Tibial nerve (tissue), 4 donors: ENCODE data around the gene CAMK1D. TPM values are rescaled to one million over a fixed set of nuclear protein-coding genes. Genes with fewer than 3 reads are reported as not detected.

Source experiments
- DNase-seq, 2 donors: peaks; one replicate each; pipeline ENCODE4 v3.0.0-alpha.2; 2019; ENCODE audit warnings: low spot score in 2 of 2
- H3K27ac ChIP-seq, 4 donors: fragments of 200-600 bp; sonication (generic) in 3 of 4; one replicate each; pipeline ENCODE4 v1.5.1; 2017 to 2019; ENCODE audit warnings: mild to moderate bottlenecking in 1 of 4
- H3K27me3 ChIP-seq, 2 donors: fragments of 200-600 bp; sonication (generic) in 1 of 2; one replicate each; pipeline versions ENCODE4 v1.5.1 to v1.6.0; 2017 to 2019
- H3K36me3 ChIP-seq, 3 donors: fragments of 200-600 bp; sonication (generic); one replicate each; pipeline ENCODE4 v1.5.1; 2018 to 2019
- H3K4me1 ChIP-seq, 4 donors: fragments of 200-600 bp; sonication (generic) in 3 of 4; one replicate each; pipeline ENCODE4 v1.5.1; 2017 to 2019
- H3K4me3 ChIP-seq, 4 donors: fragments of 200-600 bp; sonication (generic) in 3 of 4; one replicate each; pipeline ENCODE4 v1.5.1; 2017 to 2019; ENCODE audit warnings: mild to moderate bottlenecking in 1 of 4, moderate library complexity in 1 of 4
- H3K9me3 ChIP-seq, 4 donors: fragments of 200-600 bp; sonication (generic) in 3 of 4; one replicate each; pipeline ENCODE4 v1.5.1; 2017 to 2019
- EP300 ChIP-seq, 2 donors: sonication (generic); formaldehyde crosslinking; IDR thresholded peaks; one replicate each; pipeline ENCODE4 v1.6.1; 2017; ENCODE audit warnings: antibody characterized with exemption in 2 of 2, mild to moderate bottlenecking in 1 of 2
- POLR2A ChIP-seq, 2 donors: fragments of 450-650 bp; IDR thresholded peaks; one replicate each; pipeline ENCODE4 v1.6.1; 2017; ENCODE audit warnings: antibody characterized with exemption in 2 of 2, mild to moderate bottlenecking in 2 of 2, moderate library complexity in 2 of 2
- WGBS, 2 donors: methylation state at CpG; one replicate each; pipeline ENCODE4 v1.1.5; 2018; 5-methylcytosine and 5-hydroxymethylcytosine counted together
- total RNA-seq, 4 donors: library from RNA; depleted of rRNA; stranded (reverse); fragments of >200 nt; gene quantifications; one replicate each; pipeline ENCODE4 v1.1.0, GENCODE V29; 2016
- TF ChIP-seq, protein P1 (sequence below), 5 experiments: fragments of 200-600 bp in 3 of 5; fragments of 450-650 bp in 2 of 5; sonication (generic) in 3 of 5; IDR thresholded peaks; one replicate each; pipeline ENCODE4 v1.5.1; 2016 to 2019; ENCODE audit warnings: antibody characterized with exemption in 5 of 5, mild to moderate bottlenecking in 3 of 5, moderate library complexity in 2 of 5

CAMK1D gene
- total RNA-seq, 4 donors from 2014 or later = 6.9 to 20.5 (median 17.2) TPM

DNA sequence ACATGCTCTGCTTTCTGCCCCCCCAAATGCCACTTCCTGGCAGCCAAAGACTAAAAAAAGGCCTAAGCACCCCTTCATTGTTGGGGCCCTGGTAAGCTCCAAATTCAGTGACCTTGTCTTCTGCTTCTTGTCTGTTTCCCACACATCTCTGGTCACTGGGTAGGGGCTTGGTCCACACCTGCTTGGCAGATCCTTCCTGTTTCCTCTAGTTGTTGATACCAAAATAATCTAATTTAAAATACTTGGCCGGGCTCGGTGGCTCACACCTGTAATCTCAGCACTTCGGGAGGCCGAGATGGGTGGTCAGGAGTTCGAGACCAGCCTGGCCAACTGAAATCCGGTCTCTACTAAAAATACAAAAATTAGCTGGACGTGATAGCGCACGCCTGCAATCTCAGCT is 130.6 kb downstream of the CAMK1D start:
- Histone ChIP-seq H3K27me3 (no peaks in the 10 kb centered on the region), H3K27ac (no peak overlapping the region), H3K9me3 (no peaks in the 10 kb centered on the region), H3K4me1 (peaks cover 0 to 3% (median 0%) of the 10 kb centered on the region in 4 donors), H3K4me3 (no peak overlapping the region), H3K36me3 (no peaks in the 10 kb centered on the region)
- DNase-seq = no peak
- 90 to 94% methylated on average over 9 of the region's 9 CpGs for WGBS, 2 donors
- TF ChIP-seq, protein P1, sequence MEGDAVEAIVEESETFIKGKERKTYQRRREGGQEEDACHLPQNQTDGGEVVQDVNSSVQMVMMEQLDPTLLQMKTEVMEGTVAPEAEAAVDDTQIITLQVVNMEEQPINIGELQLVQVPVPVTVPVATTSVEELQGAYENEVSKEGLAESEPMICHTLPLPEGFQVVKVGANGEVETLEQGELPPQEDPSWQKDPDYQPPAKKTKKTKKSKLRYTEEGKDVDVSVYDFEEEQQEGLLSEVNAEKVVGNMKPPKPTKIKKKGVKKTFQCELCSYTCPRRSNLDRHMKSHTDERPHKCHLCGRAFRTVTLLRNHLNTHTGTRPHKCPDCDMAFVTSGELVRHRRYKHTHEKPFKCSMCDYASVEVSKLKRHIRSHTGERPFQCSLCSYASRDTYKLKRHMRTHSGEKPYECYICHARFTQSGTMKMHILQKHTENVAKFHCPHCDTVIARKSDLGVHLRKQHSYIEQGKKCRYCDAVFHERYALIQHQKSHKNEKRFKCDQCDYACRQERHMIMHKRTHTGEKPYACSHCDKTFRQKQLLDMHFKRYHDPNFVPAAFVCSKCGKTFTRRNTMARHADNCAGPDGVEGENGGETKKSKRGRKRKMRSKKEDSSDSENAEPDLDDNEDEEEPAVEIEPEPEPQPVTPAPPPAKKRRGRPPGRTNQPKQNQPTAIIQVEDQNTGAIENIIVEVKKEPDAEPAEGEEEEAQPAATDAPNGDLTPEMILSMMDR (IDR thresholded peaks at IDR 0.05) = no peak

DNA sequence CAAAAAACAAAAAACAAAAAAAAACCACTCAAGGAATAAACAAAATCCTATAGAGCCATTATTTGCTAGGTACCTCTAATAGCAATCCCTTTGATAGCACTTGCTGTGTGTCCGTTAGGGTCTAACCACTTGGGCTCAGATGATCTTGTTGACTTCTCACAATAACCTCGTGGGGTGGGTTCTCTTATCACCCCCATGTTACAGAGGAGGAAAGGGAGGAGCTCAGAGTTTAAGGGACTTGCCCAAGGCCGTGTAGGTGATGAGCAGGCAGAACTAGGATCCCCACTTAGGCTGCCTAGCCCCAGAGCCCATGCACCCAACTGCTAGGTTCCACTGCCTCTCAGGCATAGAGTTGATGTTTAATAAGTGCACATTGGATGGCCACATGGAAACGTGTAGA is 131.1 kb downstream of the CAMK1D start:
- no peaks in the 10 kb centered on the region for H3K36me3 ChIP-seq
- peaks cover 0 to 3% (median 0%) of the 10 kb centered on the region in 4 donors for H3K4me1 ChIP-seq
- H3K27ac ChIP-seq = no peak overlapping the region
- TF ChIP-seq, protein P1 (IDR thresholded peaks at IDR 0.05) = no peak
- TF ChIP-seq POLR2A (IDR thresholded peaks at IDR 0.05) = no peak
- no peak for TF ChIP-seq EP300 (IDR thresholded peaks at IDR 0.05)
- no peak for DNase-seq
- WGBS, 2 donors = 81 to 90% methylated on average over 4 of the region's 4 CpGs
- H3K4me3 ChIP-seq = no peak overlapping the region
- no peaks in the 10 kb centered on the region for H3K9me3 ChIP-seq
- H3K27me3 ChIP-seq = no peaks in the 10 kb centered on the region

DNA sequence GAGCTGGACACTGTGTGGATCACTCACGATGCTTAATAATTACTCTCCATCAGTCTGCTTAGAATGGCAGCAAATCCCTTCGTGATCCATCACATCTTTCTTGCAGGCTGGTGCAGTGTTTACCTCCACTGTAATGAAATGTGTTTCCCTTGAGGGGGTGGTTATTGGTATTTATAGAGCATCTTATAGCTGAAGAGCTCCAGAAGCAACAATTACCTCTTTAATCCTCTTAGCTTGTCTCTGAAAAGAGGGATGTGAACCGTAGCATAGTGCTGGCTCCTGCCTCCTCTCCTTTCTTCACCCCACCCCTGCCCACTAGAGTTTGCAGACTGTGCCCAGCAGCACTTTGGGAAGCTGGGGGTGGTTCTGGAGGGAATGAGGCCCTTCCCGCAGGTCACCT is 132.6 kb downstream of the CAMK1D start:
- H3K27me3 ChIP-seq = no peaks in the 10 kb centered on the region
- TF ChIP-seq EP300 (IDR thresholded peaks at IDR 0.05) (no peak), POLR2A (IDR thresholded peaks at IDR 0.05) (no peak)
- TF ChIP-seq, protein P1 (IDR thresholded peaks at IDR 0.05) = no peak
- DNase-seq = no peak
- peaks cover 0 to 3% (median 0%) of the 10 kb centered on the region in 4 donors for H3K4me1 ChIP-seq
- WGBS, 2 donors = 59% methylated on average over 4 of the region's 4 CpGs
- H3K4me3 ChIP-seq = no peak overlapping the region
- H3K27ac ChIP-seq = no peak overlapping the region
- no peaks in the 10 kb centered on the region for H3K9me3 ChIP-seq
- H3K36me3 ChIP-seq = no peaks in the 10 kb centered on the region

DNA sequence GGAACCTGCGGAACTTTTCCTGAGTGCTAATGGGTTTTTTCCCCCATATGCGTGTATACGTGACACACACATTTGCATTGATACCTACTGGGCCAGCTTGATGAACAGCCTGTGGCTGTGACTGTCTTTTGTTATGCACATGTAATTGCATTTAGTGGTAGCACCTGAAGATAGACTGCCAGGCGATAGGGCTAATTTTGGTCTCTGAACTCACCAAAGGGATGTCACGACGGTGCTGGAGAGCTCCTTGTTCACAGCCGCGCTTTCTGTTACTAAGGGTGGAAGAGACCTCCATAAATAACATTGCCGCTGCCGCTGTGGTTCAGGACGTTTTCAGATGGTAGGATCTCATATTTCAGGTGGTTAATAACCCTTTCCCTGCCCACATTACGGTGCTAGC is 133.2 kb downstream of the CAMK1D start:
- Histone ChIP-seq H3K9me3 (no peaks in the 10 kb centered on the region), H3K27ac (no peak overlapping the region), H3K4me3 (no peak overlapping the region), H3K27me3 (no peaks in the 10 kb centered on the region), H3K36me3 (no peaks in the 10 kb centered on the region), H3K4me1 (peaks cover 0 to 4% (median 0%) of the 10 kb centered on the region in 4 donors)
- DNase-seq = no peak
- 53 to 57% methylated on average over 12 of the region's 12 CpGs for WGBS, 2 donors
- TF ChIP-seq EP300 (IDR thresholded peaks at IDR 0.05) (no peak), POLR2A (IDR thresholded peaks at IDR 0.05) (no peak)
- TF ChIP-seq, protein P1 (IDR thresholded peaks at IDR 0.05) = no peak

DNA sequence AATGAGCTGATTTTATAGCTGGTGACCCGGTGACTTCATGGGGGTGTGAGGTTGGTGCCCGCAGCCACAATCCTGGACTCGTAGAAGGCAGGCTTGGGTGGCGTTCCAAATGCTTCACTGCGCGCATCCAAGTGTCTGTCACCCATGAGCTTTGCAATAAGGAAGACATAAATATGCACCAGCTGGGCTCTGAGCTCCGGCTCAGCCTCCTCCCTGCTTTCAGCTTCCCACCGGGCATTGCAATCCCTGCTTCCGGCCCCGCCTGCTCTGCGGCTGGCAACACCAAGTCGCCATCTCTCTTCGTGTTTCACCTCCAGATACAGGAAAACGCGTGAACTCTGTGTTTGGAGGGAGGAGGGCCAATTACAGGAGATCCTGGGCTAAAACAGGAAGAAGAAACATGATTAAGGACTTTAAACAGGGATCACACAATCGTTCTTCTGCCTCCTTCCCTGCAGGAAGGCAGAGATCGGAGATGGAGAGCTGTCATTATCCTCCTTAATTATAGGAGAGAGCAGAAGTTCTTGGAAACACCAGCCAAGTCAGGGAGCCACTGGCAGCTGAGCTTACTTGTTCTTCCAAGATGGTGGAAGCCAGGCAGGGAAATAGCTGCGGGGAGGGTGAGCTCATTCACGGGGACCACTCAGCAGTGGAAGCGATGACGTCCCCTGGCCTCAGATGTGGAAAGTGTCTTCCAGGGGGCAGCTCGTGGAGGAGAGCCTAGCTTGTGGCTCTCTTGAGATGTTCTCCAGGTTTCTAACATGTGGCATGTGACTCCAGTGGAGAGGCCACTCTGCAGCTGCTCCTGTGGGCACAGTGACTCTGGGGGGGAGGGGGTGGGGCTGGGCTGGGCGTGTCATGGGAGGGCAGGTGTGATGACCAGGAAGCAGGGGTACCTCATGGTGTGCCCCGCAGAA is 134.9 kb downstream of the CAMK1D start:
- Histone ChIP-seq H3K9me3 (no peaks in the 10 kb centered on the region), H3K36me3 (no peaks in the 10 kb centered on the region), H3K4me3 (no peak overlapping the region), H3K4me1 (peaks cover 0 to 5% (median 0%) of the 10 kb centered on the region in 4 donors), H3K27ac (no peak overlapping the region), H3K27me3 (no peaks in the 10 kb centered on the region)
- TF ChIP-seq POLR2A (IDR thresholded peaks at IDR 0.05) (no peak), EP300 (IDR thresholded peaks at IDR 0.05) (no peak)
- TF ChIP-seq, protein P1 (IDR thresholded peaks at IDR 0.05) = no peak
- 84 to 85% methylated on average over 24 of the region's 24 CpGs for WGBS, 2 donors
- no peak for DNase-seq
